Measurements from ENCODE around the gene ANTXR1.

The ANTXR1 gene

DNA sequence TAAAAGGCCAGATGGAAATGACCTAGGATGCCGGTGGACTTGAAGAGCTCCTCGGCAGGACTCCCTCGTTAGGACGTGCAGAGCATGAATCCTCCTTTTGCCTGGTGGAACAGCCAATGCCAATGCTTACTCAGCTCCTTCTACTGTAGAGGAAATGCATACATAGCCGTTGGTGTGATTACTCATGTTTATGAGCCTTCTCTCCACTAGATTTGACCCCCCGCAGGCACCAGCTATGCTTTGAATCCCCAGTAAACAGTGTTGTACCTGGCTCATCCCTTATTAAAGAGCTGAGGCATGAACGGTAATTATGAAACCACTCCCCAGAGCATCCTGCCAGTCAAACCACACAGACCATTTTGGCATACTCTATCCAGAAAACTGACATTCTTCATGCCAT, 172.8 kb downstream of the ANTXR1 start:
- in situ Hi-C loops (cut with HindIII; ENCODE audit: low sequenced_read_pairs) = no loop called here
- peak; percentile 45 for DNase-seq (ENCODE audit: low read depth)
- TF ChIP-seq, protein P1, sequence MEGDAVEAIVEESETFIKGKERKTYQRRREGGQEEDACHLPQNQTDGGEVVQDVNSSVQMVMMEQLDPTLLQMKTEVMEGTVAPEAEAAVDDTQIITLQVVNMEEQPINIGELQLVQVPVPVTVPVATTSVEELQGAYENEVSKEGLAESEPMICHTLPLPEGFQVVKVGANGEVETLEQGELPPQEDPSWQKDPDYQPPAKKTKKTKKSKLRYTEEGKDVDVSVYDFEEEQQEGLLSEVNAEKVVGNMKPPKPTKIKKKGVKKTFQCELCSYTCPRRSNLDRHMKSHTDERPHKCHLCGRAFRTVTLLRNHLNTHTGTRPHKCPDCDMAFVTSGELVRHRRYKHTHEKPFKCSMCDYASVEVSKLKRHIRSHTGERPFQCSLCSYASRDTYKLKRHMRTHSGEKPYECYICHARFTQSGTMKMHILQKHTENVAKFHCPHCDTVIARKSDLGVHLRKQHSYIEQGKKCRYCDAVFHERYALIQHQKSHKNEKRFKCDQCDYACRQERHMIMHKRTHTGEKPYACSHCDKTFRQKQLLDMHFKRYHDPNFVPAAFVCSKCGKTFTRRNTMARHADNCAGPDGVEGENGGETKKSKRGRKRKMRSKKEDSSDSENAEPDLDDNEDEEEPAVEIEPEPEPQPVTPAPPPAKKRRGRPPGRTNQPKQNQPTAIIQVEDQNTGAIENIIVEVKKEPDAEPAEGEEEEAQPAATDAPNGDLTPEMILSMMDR (IDR thresholded peaks at IDR 0.05; ENCODE audit: low read depth, low read length, missing control alignments) = no peak
- H3K4me3 ChIP-seq (ENCODE audit: low read depth, low read length) = no peak overlapping the region

DNA sequence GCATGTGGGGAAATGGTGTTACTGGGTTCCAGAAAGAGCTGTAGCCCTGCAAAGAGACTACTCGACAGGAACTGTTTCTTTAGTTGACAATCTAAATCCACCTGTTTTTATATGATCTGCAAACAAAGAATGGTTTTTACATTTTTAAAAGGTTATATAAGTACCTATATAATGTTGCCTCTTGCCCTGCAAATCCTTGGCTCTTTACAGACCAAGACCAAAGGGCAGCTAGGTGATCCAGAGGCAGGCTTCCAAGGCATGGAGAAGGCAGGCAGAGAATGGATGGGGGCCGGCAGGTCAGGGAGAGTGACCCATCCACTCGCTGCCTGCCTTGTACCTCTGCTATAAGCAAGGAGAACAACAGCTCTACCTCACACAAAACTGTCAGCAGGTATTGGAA, 173.6 kb downstream of the ANTXR1 start:
- TF ChIP-seq, protein P1 (IDR thresholded peaks at IDR 0.05; ENCODE audit: low read depth, low read length, missing control alignments) = no peak
- DNase-seq (ENCODE audit: low read depth) = no peak
- no peak overlapping the region for H3K4me3 ChIP-seq (ENCODE audit: low read depth, low read length)
- in situ Hi-C loops (cut with HindIII; ENCODE audit: low sequenced_read_pairs) = no loop called here

DNA sequence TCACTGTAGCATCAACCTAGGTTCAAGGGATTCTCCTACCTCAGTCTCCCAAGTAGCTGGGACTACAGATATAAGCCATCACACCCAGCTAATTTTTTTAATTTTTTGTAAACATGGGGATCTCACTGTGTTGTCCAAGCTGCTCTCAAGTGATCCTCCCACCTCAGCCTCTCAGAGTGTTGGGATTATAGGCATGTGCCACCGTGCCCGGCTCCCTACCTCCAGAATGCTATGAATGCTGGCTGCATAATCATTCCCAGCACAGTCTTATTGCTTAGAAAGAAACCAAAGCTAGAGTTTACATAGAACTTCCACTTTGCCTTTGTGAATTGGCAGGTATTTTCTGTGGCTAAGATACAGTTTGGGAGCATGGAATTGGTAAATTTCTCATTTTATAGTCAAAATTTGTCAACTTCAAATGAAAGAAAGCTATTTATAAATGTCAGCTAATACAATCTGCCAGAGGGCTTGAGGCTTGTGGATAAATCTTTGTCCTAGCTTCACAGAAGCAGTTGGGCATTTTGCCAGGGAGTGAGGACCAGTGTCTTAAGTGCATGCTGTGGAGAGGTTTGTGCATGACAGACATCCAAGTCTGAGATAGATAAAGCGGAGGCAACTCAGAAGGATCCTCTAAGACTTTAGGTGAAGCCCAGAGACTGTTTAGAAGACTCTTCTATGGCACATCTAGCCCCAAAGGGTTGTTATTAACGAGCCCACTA, 175.4 kb downstream of the ANTXR1 start:
- TF ChIP-seq, protein P1 (IDR thresholded peaks at IDR 0.05; ENCODE audit: low read depth, low read length, missing control alignments) = no peak
- no peak overlapping the region for H3K4me3 ChIP-seq (ENCODE audit: low read depth, low read length)
- in situ Hi-C loops (cut with HindIII; ENCODE audit: low sequenced_read_pairs) = no loop called here
- DNase-seq (ENCODE audit: low read depth) = no peak

DNA sequence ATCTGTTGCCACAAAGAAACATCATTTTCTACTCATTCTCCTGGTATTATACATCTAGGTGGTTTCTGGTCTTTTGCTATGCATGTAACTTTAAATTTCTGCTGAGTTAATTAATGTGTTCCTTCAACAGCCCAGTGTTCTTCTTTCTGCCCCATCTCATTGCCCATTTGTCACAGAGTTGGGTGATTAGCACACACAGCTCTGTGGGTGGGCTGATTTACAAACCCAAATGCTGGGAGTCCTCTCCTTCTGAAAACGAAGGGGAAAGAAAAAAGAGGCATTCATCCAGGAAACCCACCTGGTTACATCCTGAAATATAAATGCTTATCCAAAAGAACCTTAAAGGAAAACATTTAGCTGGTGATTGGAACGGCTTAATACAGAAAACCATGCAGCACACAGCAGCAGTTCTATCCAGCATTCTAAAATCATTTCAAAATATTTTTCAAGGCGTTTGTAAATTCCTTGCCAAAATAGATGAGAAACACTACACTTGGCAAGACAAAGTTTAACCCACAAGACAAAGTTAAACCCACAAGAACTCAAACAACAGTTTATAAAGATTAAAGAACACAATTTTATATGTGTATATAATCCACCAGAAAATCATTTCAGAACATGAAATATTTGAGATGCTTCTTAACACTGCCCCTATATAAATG, 177.9 kb downstream of the ANTXR1 start:
- DNase-seq (ENCODE audit: low read depth) = peak; percentile 15
- TF ChIP-seq, protein P1 (IDR thresholded peaks at IDR 0.05; ENCODE audit: low read depth, low read length, missing control alignments) = no peak

DNA sequence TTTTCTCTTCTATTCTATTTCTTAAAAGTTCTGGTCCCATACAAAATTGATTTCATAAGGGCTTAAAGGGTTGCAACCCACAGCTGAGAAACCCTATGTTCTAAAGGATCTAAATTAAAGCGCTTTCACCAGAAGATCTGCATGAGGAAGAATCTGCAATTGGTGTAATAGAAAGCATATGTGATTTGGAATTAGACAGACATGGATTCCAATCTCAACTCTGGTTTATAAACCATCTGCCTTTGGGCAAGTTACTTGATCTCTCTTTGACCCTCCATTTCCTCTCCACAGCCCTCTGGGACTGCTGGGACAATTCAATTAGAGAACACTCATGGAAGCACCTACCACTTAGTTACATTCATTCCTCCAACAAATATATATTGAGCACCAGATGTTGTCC, 178.7 kb downstream of the ANTXR1 start:
- in situ Hi-C loops (cut with HindIII; ENCODE audit: low sequenced_read_pairs) = no loop called here
- DNase-seq (ENCODE audit: low read depth) = no peak
- H3K4me3 ChIP-seq (ENCODE audit: low read depth, low read length) = no peak overlapping the region
- TF ChIP-seq, protein P1 (IDR thresholded peaks at IDR 0.05; ENCODE audit: low read depth, low read length, missing control alignments) = no peak

More for the DNA sequence above, 177.9 kb downstream of the ANTXR1 start:
- H3K4me3 ChIP-seq (ENCODE audit: low read depth, low read length) = no peak overlapping the region
- in situ Hi-C loops (cut with HindIII; ENCODE audit: low sequenced_read_pairs) = no loop called here

DNA sequence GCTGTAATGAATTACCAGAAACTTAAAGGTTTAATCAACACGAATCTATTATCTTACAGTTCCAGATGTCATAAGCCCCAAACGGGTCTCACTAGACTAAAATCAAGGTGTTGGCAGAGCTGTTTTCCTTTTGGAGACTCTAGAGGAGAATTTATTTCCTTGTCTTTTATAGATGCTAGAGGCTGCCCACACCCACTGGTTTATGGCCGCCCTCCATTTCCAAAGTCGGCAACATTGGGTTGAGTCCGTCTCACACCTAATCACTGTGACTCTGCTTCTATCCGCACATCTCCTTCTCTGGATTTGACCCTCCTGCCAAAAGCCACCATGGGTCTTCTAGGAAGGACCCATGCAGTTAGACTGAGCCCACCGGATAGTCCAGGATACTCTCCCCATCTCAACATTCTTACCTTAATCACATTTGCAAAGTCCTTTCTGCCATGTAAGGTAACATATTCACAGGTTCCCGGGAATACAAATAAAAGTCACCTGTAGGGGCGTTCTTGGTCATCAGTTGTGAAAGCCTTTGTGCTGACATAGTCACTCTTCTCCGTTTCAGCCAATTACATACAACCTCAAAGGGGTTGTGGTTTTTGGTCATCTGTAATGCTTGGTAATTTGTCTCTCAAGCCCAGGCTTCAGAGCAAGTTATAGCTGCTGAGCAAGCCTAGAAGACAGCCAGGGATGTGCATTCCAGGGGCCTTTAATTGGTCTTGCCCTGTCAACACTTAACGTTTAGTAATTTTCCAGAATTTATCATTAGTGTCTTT, 179.4 kb downstream of the ANTXR1 start:
- in situ Hi-C loops (cut with HindIII; ENCODE audit: low sequenced_read_pairs) = no loop called here
- peak; percentile 12 for DNase-seq (ENCODE audit: low read depth)
- TF ChIP-seq, protein P1 (IDR thresholded peaks at IDR 0.05; ENCODE audit: low read depth, low read length, missing control alignments) = no peak
- no peak overlapping the region for H3K4me3 ChIP-seq (ENCODE audit: low read depth, low read length)
